IMR-90 (cell line): Measurements from ENCODE around the gene IFNLR1. TPM values are rescaled to one million over a fixed set of nuclear protein-coding genes. Genes with fewer than 3 reads are reported as not detected.

ENCODE experiments used
- ATAC-seq: fragments of 200-7000 bp; cut with Tn5 transposase; 2 replicates; pipeline ENCODE4 v1.9.1; 2020; ENCODE audit warnings: low read depth, mild to moderate bottlenecking, moderate library complexity
- BruUV-seq: library from RNA; stranded (reverse); fragments of 400-500 nt; replicated peaks from 2 replicates; lab custom pipeline; 2021; lab: Mats Ljungman, UMichigan
- CTCF ChIA-PET: fragments of 300-600 bp; formaldehyde crosslinking; extraction: SDS; loops from one replicate; lab custom pipeline; 2021; ENCODE audit warnings: antibody characterized with exemption; lab: Yijun Ruan, JAX
- POLR2A ChIA-PET: fragments of 300-600 bp; sonication (Branson Sonifier 250); formaldehyde crosslinking; loops from one replicate; lab custom pipeline; 2022; ENCODE audit warnings: antibody characterized with exemption; ENCODE audit not compliant: unreplicated experiment; lab: Charles Lee
- DNase-seq: peaks from one replicate; pipeline ENCODE4 v3.0.0; 2013
- H2AFZ ChIP-seq: replicated peaks from 2 replicates; pipeline ENCODE3; 2013; ENCODE audit warnings: low read length, mild to moderate bottlenecking; ENCODE audit not compliant: poor library complexity
- H2AK5ac ChIP-seq: 2 replicates; pipeline ENCODE4 v1.6.1; 2013; ENCODE audit warnings: low read depth, low read length, inconsistent platforms
- H2AK9ac ChIP-seq: replicated peaks from 2 replicates; pipeline ENCODE3; 2013; ENCODE audit warnings: mild to moderate bottlenecking, low read depth, low read length, moderate library complexity; ENCODE audit not compliant: poor library complexity
- H2BK120ac ChIP-seq: 2 replicates; pipeline ENCODE4 v1.6.1; 2013; ENCODE audit warnings: low read depth, low read length, inconsistent platforms
- H2BK15ac ChIP-seq: 3 replicates; pipeline ENCODE4 v1.6.1; 2013; ENCODE audit warnings: low read depth, low read length, inconsistent platforms
- H2BK20ac ChIP-seq: 2 replicates; pipeline ENCODE4 v1.6.1; 2013; ENCODE audit warnings: low read depth, mild to moderate bottlenecking, inconsistent platforms, low read length, moderate library complexity
- H2BK5ac ChIP-seq: 2 replicates; pipeline ENCODE4 v1.6.1; 2013; ENCODE audit warnings: mild to moderate bottlenecking, low read depth, low read length, inconsistent platforms; ENCODE audit not compliant: poor library complexity, severe bottlenecking
- H3K14ac ChIP-seq: replicated peaks from 2 replicates; pipeline ENCODE4 v1.6.1; 2013; ENCODE audit warnings: low read depth, low read length, inconsistent platforms
- H3K18ac ChIP-seq: 2 replicates; pipeline ENCODE4 v1.6.1; 2013; ENCODE audit warnings: low read depth, low read length, control low read depth
- H3K23ac ChIP-seq: 2 replicates; pipeline ENCODE4 v1.6.1; 2013; ENCODE audit warnings: low read depth, low read length, inconsistent platforms
- H3K27ac ChIP-seq: 2 replicates; pipeline ENCODE4 v1.5.1; 2013; ENCODE audit warnings: mild to moderate bottlenecking, control low read depth, low read length; ENCODE audit not compliant: insufficient read depth
- H3K27me3 ChIP-seq: 2 replicates; pipeline ENCODE4 v1.6.1; 2013; ENCODE audit warnings: low read length; ENCODE audit not compliant: control insufficient read depth, insufficient read depth
- H3K36me3 ChIP-seq: 2 replicates; pipeline ENCODE4 v1.6.1; 2013; ENCODE audit warnings: low read length, mixed read lengths; ENCODE audit not compliant: control insufficient read depth, insufficient read depth
- H3K4ac ChIP-seq: 2 replicates; pipeline ENCODE4 v1.6.1; 2013; ENCODE audit warnings: low read depth, low read length, inconsistent platforms
- H3K4me1 ChIP-seq: 2 replicates; pipeline ENCODE4 v1.6.1; 2013; ENCODE audit warnings: low read length, mixed read lengths; ENCODE audit not compliant: control insufficient read depth, insufficient read depth
- H3K4me2 ChIP-seq: 2 replicates; pipeline ENCODE4 v1.6.1; 2013; ENCODE audit warnings: low read depth, mild to moderate bottlenecking, control low read depth, low read length, moderate library complexity
- H3K4me3 ChIP-seq: 2 replicates; pipeline ENCODE4 v1.5.1; 2013; ENCODE audit warnings: low read depth, mild to moderate bottlenecking, control low read depth, low read length, moderate library complexity; ENCODE audit not compliant: insufficient read depth
- H3K56ac ChIP-seq: 2 replicates; pipeline ENCODE4 v1.6.1; 2013; ENCODE audit warnings: low read length, inconsistent platforms; ENCODE audit not compliant: insufficient read depth; ENCODE audit errors: extremely low read depth
- H3K79me1 ChIP-seq, 2 experiments: 2 replicates each; pipeline ENCODE4 v1.6.1; 2013; ENCODE audit warnings: low read length in 2 of 2, inconsistent platforms in 1 of 2, low read depth in 1 of 2
- H3K9ac ChIP-seq: 2 replicates; pipeline ENCODE4 v1.6.1; 2013; ENCODE audit warnings: low read depth, low read length, control low read depth
- H3K9me1 ChIP-seq: 2 replicates; pipeline ENCODE4 v1.6.1; 2013; ENCODE audit warnings: low read length, inconsistent platforms; ENCODE audit not compliant: insufficient read depth
- H3K9me3 ChIP-seq: 2 replicates; pipeline ENCODE4 v1.6.1; 2013; ENCODE audit warnings: low read length; ENCODE audit not compliant: control insufficient read depth, insufficient read depth
- H4K20me1 ChIP-seq: 2 replicates; pipeline ENCODE4 v1.6.1; 2013; ENCODE audit warnings: low read length, inconsistent platforms; ENCODE audit not compliant: insufficient read depth
- H4K5ac ChIP-seq: 2 replicates; pipeline ENCODE4 v1.6.1; 2013; ENCODE audit warnings: mild to moderate bottlenecking, low read depth, low read length, control low read depth
- H4K8ac ChIP-seq, 2 experiments: 2 replicates each; pipeline ENCODE4 v1.6.1; 2013; ENCODE audit warnings: low read depth in 2 of 2, low read length in 2 of 2, control low read depth in 1 of 2, inconsistent platforms in 1 of 2
- H4K91ac ChIP-seq: 2 replicates; pipeline ENCODE4 v1.6.1; 2013; ENCODE audit warnings: low read depth, low read length, inconsistent platforms; ENCODE audit not compliant: insufficient read depth
- BHLHE40 ChIP-seq: fragments of 150-350 bp; IDR thresholded peaks from 2 replicates; pipeline ENCODE4 v1.6.1; 2016; ENCODE audit warnings: mild to moderate bottlenecking, low read depth, low read length
- CHD1 ChIP-seq: IDR thresholded peaks from 2 replicates; pipeline ENCODE4 v1.6.1; 2012; ENCODE audit warnings: low read depth, low read length, improper control_type of control experiment
- FOS ChIP-seq: fragments of 150-350 bp; IDR thresholded peaks from 2 replicates; pipeline ENCODE4 v1.6.1; 2016; ENCODE audit warnings: low read depth, low read length
- MAZ ChIP-seq: IDR thresholded peaks from 2 replicates; pipeline ENCODE4 v1.6.1; 2012; ENCODE audit warnings: low read depth, mild to moderate bottlenecking, low read length, improper control_type of control experiment, moderate library complexity, borderline replicate concordance
- MXI1 ChIP-seq: IDR thresholded peaks from 2 replicates; pipeline ENCODE4 v1.6.1; 2012; ENCODE audit warnings: low read depth, mild to moderate bottlenecking, low read length, moderate library complexity, borderline replicate concordance
- NFE2L2 ChIP-seq: fragments of 150-350 bp; IDR thresholded peaks from 2 replicates; pipeline ENCODE4 v1.6.1; 2016; ENCODE audit warnings: low read depth, mild to moderate bottlenecking, low read length
- POLR2A ChIP-seq: IDR thresholded peaks from 2 replicates; pipeline ENCODE4 v1.6.1; 2012; ENCODE audit warnings: mild to moderate bottlenecking, low read depth, low read length
- RAD21 ChIP-seq: IDR thresholded peaks from 2 replicates; pipeline ENCODE4 v1.6.1; 2012; ENCODE audit warnings: low read length, improper control_type of control experiment
- RCOR1 ChIP-seq: IDR thresholded peaks from 2 replicates; pipeline ENCODE4 v1.6.1; 2012; ENCODE audit warnings: mild to moderate bottlenecking, low read length, improper control_type of control experiment; ENCODE audit not compliant: insufficient replicate concordance
- RFX5 ChIP-seq: IDR thresholded peaks from 2 replicates; pipeline ENCODE4 v1.8.0; 2012; ENCODE audit warnings: low read depth, mild to moderate bottlenecking, low read length, moderate library complexity
- SMC3 ChIP-seq: fragments of 150-350 bp; IDR thresholded peaks from 2 replicates; pipeline ENCODE4 v1.6.1; 2016; ENCODE audit warnings: low read depth, mild to moderate bottlenecking, antibody characterized with exemption, low read length, moderate library complexity
- WGBS, 2 experiments: methylation state at CpG; one replicate each; pipeline versions ENCODE4 v1.1.5 to v1.1.7; 2013; ENCODE audit warnings: missing lambda C conversion rate in 2 of 2; ENCODE audit not compliant: insufficient read length in 1 of 2; ENCODE audit errors: extremely low coverage in 2 of 2; 5-methylcytosine and 5-hydroxymethylcytosine counted together
- dilution Hi-C: fragments of 300-500 bp; cut with HindIII; formaldehyde crosslinking; loops from one replicate; pipeline ENCODE4 v1.14.3; 2018; ENCODE audit warnings: low sequenced_read_pairs; ENCODE audit not compliant: unreplicated experiment
- in situ Hi-C: fragments of 300-500 bp; cut with MboI; formaldehyde crosslinking; loops from 3 replicates; pipeline ENCODE4 v1.14.3; 2019; ENCODE audit warnings: low sequenced_read_pairs, inconsistent platforms, mixed read lengths
- intact Hi-C: fragments of 100-400 bp; cut with micrococcal nuclease; formaldehyde crosslinking; loops from 2 replicates; pipeline ENCODE4 v1.10.0; 2022
- polyA plus RNA-seq, 3 experiments: library from polyadenylated mRNA; depleted of rRNA; stranded (reverse); fragments of >200 nt; gene quantifications; 2 replicates each; pipeline ENCODE4 v1.2.3, GENCODE V29; 2012; ENCODE audit warnings: low replicate concordance in 1 of 3
- total RNA-seq: library from RNA; depleted of rRNA; stranded (reverse); fragments of >200 nt; gene quantifications from 2 replicates; pipeline ENCODE4 v1.2.3, GENCODE V29; 2012
- TF ChIP-seq, protein P1 (sequence below): fragments of 150-350 bp; IDR thresholded peaks from 2 replicates; pipeline ENCODE4 v1.6.1; 2017; ENCODE audit warnings: mild to moderate bottlenecking, antibody characterized with exemption, low read length, low read depth
- TF ChIP-seq, protein P2 (sequence below): fragments of 150-350 bp; IDR thresholded peaks from 2 replicates; pipeline ENCODE4 v1.6.1; 2016; ENCODE audit warnings: low read depth, mild to moderate bottlenecking, low read length, moderate library complexity, borderline replicate concordance

Gene IFNLR1
- total and polyA plus RNA-seq, 2 of the 4 experiments (the other 2 are of a cell fraction) = not detected

DNA sequence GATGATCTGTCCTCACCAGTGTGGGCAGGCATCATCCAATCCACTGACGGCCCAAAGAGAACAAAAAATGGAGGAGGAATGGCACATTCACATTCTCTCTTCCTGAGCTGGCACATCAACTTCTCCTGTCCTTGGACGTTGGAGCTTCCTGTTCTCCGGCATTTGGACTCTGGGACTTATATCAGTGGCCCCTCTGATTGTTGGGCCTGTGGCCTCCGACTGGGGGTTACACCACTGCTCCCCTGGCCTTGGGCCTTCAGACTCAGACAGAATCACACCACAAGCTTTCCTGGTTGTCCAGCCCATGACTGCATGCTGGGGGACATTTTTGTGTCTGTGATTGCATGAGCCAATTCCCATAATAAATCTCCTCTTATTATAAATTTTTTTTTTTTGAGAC is 20.1 kb downstream of the IFNLR1 start:
- ChIA-PET POLR2A (no interaction called here), CTCF (interaction anchor here (1.4 kb wide), 1 partner anchor 17 kb away, joined by 4 read pairs; no protein-coding TSS in a partner anchor)
- H3K4me1 ChIP-seq = no peaks in the 10 kb centered on the region
- 0 out of 2 replicates have a peak, but pooled peaks cover 2% of the 10 kb centered on the region for H3K9me3 ChIP-seq
- no peak overlapping the region for H2BK20ac ChIP-seq
- H3K27ac ChIP-seq = no peak overlapping the region
- no peak overlapping the region for H4K8ac ChIP-seq
- no peak overlapping the region for H3K4ac ChIP-seq
- no peak overlapping the region for H2BK15ac ChIP-seq
- H2BK120ac ChIP-seq = no peak overlapping the region
- H3K9ac ChIP-seq = no peak overlapping the region
- H3K4me3 ChIP-seq = no peak overlapping the region
- H2AFZ ChIP-seq = no peak overlapping the region
- H4K20me1 ChIP-seq = no peaks in the 10 kb centered on the region
- H4K5ac ChIP-seq = no peak overlapping the region
- 41% methylated on average over 3 of the region's 4 CpGs; no CpG with 5 or more reads in 1 of the 2 experiments for WGBS, 2 experiments
- H3K79me1 ChIP-seq = no peaks in the 10 kb centered on the region
- no peak overlapping the region for H2BK5ac ChIP-seq
- no peak overlapping the region for H4K91ac ChIP-seq
- TF ChIP-seq BHLHE40 = no peak
- TF ChIP-seq SMC3 = no peak
- no peak for TF ChIP-seq RAD21
- TF ChIP-seq FOS = no peak
- no peak for TF ChIP-seq RCOR1
- no peak for TF ChIP-seq RFX5
- TF ChIP-seq MXI1 = no peak
- no peak for TF ChIP-seq NFE2L2
- TF ChIP-seq, protein P1, sequence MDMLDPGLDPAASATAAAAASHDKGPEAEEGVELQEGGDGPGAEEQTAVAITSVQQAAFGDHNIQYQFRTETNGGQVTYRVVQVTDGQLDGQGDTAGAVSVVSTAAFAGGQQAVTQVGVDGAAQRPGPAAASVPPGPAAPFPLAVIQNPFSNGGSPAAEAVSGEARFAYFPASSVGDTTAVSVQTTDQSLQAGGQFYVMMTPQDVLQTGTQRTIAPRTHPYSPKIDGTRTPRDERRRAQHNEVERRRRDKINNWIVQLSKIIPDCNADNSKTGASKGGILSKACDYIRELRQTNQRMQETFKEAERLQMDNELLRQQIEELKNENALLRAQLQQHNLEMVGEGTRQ = no peak
- TF ChIP-seq CHD1 = no peak
- no peak for TF ChIP-seq MAZ
- TF ChIP-seq, protein P2, sequence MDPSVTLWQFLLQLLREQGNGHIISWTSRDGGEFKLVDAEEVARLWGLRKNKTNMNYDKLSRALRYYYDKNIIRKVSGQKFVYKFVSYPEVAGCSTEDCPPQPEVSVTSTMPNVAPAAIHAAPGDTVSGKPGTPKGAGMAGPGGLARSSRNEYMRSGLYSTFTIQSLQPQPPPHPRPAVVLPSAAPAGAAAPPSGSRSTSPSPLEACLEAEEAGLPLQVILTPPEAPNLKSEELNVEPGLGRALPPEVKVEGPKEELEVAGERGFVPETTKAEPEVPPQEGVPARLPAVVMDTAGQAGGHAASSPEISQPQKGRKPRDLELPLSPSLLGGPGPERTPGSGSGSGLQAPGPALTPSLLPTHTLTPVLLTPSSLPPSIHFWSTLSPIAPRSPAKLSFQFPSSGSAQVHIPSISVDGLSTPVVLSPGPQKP = no peak
- no peak for TF ChIP-seq POLR2A
- H3K27me3 ChIP-seq = peaks cover 49% of the 10 kb centered on the region
- no peak overlapping the region for H3K4me2 ChIP-seq
- H3K56ac ChIP-seq = no peak overlapping the region
- H2AK9ac ChIP-seq = no peak overlapping the region
- BruUV-seq = no TSS peak
- DNase-seq = no peak
- no peak for ATAC-seq
- in situ Hi-C loops = no loop called here
- no peak overlapping the region for H2AK5ac ChIP-seq
- no peak overlapping the region for H3K23ac ChIP-seq
- dilution Hi-C loops = no loop called here
- no peaks in the 10 kb centered on the region for H3K36me3 ChIP-seq
- H3K18ac ChIP-seq = no peak overlapping the region
- no peak overlapping the region for H3K14ac ChIP-seq
- H3K9me1 ChIP-seq = no peaks in the 10 kb centered on the region; the same call in 1 of the 2 replicates
- intact Hi-C loops = no loop called here
